GM18520 (cell line): ENCODE results near the gene SCNM1.
"Not testable (repeated sequence)": the region's sequence is repeated elsewhere in the genome, so short reads cannot be mapped to it uniquely, and the experiment has no call there.

Experiments used
- ATAC-seq: cut with Tn5 transposase; IDR thresholded peaks from one replicate; pipeline ENCODE4 v1.9.1; 2021; ENCODE audit not compliant: unreplicated experiment

SCNM1 gene

DNA sequence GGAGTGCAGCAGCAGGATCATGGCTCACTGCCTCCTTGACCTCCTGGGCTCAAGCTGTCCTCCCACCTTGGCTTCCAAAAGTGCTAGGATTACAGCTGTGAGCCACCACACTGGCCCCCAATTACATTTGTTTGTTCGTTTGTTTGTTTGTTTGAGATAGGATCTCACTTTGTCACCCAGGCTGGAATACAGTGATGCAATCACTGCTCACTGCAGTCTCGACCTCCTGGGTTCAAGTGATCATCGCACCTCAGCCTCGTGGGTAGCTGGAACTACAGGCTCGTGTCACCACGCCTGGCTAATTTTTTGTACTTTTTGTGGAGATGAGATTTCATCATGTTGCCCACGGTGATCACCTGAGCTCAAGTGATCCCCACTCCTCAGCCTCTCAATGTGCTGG is 26.1 kb downstream of the SCNM1 start:
- no peak for ATAC-seq

DNA sequence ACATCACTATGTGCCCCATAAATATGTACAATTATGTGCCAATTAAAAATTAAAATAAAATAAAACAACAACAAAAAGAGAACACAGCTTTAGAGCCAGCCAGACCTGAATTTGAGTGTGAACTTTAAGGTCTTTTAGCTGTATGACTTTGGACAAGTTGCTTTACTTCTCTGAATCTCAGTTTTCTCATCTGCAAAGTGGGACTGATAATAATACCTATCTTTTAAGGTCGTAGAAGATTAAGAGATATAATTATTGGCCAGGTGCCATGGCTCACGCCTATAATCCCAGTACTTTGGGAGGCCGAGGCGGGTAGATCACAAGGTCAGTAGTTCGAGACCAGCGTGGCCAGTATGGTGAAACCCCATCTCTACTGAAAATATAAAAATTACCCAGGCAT is 27.4 kb downstream of the SCNM1 start:
- no peak for ATAC-seq

DNA sequence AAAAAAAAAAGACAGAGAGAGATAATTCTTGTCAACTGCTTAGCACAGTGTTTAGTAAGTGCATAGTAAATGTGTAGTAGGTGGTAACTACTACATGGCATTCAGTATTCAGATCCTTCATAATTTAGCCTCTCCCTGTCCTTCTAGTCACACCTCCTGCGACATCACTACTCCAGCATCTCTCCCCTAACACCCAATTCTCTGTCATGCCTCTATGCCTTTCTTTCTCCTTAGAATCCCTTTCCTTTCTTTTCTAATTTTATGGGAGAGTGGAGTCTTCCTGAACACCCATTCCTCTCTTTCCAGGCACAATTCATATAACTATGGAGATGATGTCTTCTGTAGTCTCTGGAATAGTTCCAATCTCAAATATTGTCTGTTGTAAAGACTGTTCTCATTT is 27.9 kb downstream of the SCNM1 start:
- ATAC-seq: no peak

DNA sequence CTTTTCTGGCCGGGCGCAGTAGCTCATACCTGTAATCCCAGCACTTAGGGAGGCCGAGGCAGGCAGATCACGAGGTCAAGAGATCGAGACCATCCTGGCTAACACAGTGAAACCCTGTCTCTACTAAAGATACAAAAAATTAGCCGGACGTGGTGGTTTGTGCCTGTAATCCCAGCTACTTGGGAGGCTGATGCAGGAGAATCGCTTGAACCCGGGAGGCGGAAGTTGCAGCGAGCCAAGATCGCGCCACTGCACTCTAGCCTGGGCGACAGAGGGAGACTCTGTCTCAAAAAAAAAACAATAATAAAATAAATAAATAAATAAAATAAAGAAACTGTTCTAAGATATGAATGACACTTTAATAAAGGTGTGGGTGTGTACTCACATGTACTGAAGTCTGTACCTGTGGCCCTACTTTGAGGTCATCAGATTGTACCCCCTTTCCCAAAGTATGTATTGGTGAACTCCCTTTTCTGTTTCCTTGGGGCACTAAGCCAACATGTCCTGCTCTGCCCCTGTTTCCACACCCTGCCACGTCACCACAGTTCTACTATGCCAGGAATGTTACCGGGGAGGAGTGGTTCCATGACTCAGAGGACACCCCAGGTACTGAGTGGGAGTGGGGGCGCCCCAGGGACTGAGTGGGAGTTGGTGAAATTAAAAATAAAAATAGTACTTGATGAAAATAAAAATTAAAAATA is 29.1 kb downstream of the SCNM1 start:
- not testable (repeated sequence) for ATAC-seq

DNA sequence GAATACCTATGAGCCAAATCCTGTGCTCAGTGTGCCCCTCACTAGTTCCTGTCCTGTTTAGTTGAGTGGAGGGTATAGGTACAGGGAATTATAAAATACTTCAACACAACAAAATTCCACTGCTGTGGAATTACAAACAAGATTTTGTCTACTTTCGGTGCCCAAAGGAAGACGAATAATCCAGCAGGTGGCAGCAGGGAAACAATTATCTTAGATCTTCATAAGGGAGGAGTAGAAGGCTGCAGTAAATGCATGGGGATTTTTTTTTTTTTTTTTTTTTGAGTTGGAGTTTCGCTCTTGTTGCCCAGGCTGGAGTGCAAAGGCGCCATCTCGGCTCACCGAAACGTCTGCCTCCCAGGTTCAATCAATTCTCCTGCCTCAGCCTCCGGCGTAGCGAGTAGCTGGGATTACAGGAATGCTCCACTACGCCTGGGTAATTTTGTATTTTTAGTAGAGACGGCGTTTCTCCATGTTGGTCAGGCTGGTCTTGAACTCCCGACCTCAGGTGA is 30.4 kb downstream of the SCNM1 start:
- no peak for ATAC-seq

DNA sequence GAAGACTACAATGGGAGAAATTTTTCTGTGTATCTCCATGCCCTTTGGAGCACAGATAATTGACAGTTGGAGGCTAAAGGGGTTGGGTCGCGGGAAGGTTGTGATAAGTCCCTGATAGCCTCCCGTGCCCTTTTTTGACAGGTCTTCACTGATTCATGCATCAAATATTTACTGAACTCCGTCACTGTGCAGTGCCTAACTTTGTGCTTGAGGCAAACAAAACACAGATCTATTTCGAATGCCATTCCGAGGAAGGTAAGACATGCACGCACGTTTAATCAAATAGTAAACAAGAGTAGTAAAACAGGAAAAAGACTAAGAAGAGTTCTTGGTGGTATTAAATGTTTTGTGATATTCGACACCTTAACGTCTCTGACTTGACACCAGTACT is 31.9 kb downstream of the SCNM1 start:
- no peak for ATAC-seq

DNA sequence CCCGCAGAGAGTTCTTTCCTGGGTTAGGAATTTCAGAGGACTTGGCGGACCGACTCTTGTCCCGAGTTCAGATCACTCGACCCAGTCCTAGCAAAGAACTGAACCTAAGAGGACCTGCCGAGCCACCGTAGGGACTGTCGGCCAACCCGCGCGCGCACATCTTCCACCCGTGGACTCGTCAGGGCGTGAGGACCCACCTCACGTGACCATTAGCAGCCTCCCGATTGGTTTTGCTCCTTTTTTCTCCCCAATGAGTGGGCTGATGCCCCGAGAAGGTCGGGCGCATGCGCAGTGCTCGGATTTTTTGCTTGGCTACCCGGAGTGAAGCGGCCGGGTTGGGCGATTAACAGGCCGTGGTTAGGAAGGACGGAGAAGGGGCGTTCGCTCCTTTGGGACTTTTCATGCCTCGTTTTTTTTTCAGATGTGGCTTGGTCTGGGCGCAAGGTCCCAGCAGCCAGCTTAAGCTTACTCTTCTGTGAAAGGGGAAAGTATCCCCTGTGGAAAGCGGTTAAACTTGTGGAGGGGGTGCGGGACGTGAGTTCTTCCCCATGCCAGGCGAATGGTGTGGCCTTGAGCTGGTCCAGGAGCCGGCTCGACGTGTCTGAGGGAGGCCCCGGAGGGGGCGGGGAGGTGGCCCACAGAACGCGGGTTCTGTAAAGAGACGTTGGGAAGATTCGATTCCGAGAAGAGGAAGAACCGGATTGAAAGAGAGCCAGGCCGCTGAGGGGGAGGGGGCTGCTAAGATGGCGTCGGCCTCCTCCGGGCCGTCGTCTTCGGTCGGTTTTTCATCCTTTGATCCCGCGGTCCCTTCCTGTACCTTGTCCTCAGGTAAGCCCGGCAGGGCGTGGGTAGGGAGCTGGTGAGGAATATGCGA is 32.5 kb downstream of the SCNM1 start, which contains the start of gene PIP5K1A:
TSS of gene PIP5K1A (plus strand) at position 299 of the 874 bp plus-strand sequence. CDS start at position 744, 445 bp downstream.
- peak; percentile 84 for ATAC-seq

DNA sequence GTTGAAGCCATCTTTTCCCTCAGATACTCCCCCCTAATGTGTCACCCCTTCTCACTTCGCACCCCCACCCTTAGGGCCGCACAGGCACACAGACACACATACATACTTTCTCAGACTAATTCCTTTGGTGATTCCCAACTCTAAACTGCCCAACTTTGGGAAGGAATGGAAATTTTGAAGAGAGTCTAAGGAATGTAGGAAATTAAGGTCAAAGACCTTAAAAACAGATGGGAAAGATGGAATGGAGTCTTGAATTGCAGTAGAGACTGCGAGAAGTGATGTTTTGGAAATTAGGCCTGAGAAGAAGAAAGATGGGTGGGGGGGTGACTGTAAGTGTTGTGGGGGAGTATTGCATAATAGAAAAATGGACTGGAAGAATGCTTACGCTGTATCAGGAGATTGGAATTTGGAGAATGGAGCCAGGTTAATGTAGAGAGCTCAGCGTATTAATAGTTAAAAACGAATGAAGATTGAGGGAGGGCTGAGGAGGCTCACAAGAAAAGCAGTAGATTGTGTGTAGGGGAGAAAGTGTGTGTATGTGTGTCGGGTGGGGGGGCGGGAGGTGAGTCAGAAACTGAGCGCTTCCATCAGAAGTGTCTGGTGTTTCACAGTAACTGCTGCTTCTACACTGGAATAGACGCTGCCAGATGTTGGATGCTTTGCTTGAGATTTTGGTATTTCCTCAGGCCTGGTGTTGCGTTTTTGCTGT is 34.1 kb downstream of the SCNM1 start:
- ATAC-seq: no peak

DNA sequence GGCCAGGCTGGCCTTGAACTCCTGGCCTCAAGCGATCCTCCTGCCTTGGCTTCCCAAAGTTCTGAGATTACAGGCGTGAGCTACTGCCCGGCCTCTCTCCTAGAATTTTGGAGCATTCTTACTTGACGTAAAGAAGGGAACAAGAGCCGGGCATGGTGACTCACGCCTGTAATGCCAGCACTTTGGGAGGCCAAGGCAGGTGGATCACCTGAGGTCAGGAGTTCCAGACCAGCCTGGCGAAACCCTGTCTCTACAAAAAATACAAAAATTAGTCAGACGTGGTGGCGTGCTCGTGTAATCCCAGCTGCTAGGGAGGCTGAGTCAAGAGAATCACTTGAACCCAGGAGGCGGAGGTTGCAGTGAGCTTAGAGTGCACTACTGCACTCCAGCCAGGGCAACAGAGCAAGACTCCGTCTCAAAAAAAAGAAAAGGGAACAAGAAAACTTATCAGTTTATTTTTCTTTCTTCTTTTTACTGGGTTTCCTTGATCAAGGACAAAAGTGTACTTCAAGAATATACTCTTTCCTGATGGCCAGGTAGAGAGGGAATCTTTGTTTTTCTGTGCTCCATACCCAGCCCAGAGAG is 39.5 kb downstream of the SCNM1 start:
- not testable (repeated sequence) for ATAC-seq

DNA sequence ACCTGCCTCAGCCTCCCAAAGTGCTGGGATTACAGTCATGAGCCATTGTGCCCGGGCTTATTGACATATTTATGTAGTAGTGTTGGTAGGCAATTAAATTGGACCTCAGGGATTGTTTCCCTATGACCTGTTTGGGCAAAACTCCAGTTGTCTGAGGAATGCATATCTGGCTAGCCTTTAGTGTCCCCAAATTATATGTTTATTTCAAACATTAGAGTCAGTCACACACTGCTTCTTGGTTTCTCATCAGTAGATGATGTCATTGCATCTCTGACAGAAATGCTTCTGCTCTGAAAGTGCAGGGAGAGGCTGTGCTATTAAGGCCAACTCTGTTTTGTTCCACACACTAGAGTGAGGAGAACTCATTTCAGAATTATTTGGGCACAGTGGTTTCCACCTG is 44.9 kb downstream of the SCNM1 start:
- ATAC-seq: no peak

DNA sequence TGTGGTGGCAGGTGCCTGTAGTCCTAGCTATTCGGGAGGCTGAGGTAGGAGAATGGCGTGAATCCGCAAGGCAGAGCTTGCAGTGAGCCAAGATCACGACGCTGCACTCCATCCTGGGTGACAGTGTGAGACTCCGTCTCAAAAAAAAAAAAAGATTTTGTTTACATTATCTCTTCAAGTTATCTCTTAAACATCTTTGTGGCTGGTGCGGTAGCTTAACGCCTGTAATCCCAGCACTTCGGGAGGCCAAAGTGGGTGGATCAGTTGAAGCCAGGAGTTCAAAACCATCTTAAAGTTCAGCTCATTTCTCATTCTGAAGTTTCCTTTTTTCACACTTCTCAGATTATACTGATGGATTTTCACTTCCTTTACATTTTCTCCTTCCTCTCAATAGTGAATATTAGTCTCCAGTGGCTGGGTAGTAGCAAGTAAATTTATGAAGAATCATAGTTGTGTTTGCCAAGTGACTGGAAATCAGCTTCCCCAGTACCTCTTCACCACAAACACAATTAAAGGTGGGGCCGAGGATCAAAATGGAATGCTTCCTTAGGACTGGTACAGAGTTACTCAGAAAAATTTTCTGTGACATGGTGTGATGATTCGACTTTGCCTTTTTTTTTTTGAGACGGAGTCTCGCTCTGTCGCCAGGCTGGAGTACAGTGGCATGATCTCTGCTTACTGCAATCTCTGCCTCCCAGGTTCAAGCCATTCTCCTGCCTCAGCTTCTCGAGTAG is 46.2 kb downstream of the SCNM1 start:
- ATAC-seq: no peak

DNA sequence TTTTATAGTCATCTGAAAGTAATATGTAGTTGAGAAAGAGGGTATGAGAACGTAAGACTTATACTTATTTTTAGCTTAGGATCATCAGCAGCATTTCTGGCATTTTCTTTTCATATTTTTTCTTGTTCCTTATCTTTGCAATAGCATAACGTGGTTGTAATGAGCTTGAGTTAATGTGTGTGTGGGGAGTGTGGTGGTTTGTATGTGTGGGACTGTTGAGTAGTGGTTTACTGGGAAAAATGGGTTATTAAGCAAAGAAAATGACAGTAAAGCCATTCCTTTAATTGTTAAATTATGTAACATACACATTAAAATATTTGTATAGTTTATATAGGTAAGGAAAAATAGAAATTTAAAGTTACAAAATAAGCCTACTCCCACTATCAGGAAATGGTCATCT is 47.6 kb downstream of the SCNM1 start:
- no peak for ATAC-seq
